GM23338 (cell line): ENCODE results near the gene CYSRT1. TPM values are rescaled to one million over a fixed set of nuclear protein-coding genes. Genes with fewer than 3 reads are reported as not detected.

Source experiments
- ATAC-seq: fragments of 200-7000 bp; cut with Tn5 transposase; 3 replicates; pipeline ENCODE4 v1.9.1; 2020
- DNase-seq: peaks from one replicate; pipeline ENCODE4 v3.0.0-alpha.2; 2015; ENCODE audit warnings: low spot score
- H2AFZ ChIP-seq: fragments of 200-600 bp; sonication (generic); 2 replicates; pipeline ENCODE4 v1.8.0; 2016; ENCODE audit warnings: antibody characterized with exemption, mild to moderate bottlenecking, moderate library complexity
- H3F3A ChIP-seq: fragments of 200-600 bp; sonication (generic); replicated peaks from 2 replicates; pipeline ENCODE4 v1.8.0; 2017; ENCODE audit warnings: antibody characterized with exemption, mixed run types, low read depth
- H3K27ac ChIP-seq: fragments of 200-600 bp; sonication (generic); 2 replicates; pipeline ENCODE4 v1.6.1; 2016; ENCODE audit warnings: low read depth
- H3K27me3 ChIP-seq: fragments of 200-600 bp; sonication (generic); 2 replicates; pipeline ENCODE4 v1.8.0; 2016; ENCODE audit warnings: mild to moderate bottlenecking, mixed run types, moderate library complexity; ENCODE audit not compliant: insufficient read depth
- H3K36me3 ChIP-seq: fragments of 200-600 bp; sonication (generic); 2 replicates; pipeline ENCODE4 v1.8.0; 2016; ENCODE audit warnings: mild to moderate bottlenecking; ENCODE audit not compliant: insufficient read depth
- H3K4me1 ChIP-seq: fragments of 200-600 bp; sonication (generic); 2 replicates; pipeline ENCODE4 v1.8.0; 2016; ENCODE audit warnings: mild to moderate bottlenecking, moderate library complexity; ENCODE audit not compliant: insufficient read depth
- H3K4me2 ChIP-seq: fragments of 200-600 bp; sonication (generic); 2 replicates; pipeline ENCODE4 v1.7.1; 2017; ENCODE audit warnings: mixed run types
- H3K4me3 ChIP-seq: fragments of 200-600 bp; sonication (generic); 2 replicates; pipeline ENCODE4 v1.6.1; 2016; ENCODE audit warnings: mixed run types
- H3K79me2 ChIP-seq: fragments of 200-600 bp; sonication (generic); replicated peaks from 2 replicates; pipeline ENCODE4 v1.8.0; 2017; ENCODE audit warnings: mild to moderate bottlenecking; ENCODE audit not compliant: insufficient read depth
- H3K9me2 ChIP-seq: fragments of 200-600 bp; sonication (generic); 2 replicates; pipeline ENCODE4 v1.8.0; 2017; ENCODE audit not compliant: insufficient read depth
- H4K20me1 ChIP-seq: fragments of 200-600 bp; sonication (generic); replicated peaks from 2 replicates; pipeline ENCODE4 v1.8.0; 2017; ENCODE audit warnings: mild to moderate bottlenecking; ENCODE audit not compliant: insufficient read depth
- H3K27ac Mint-ChIP-seq: 2 replicates; pipeline ENCODE4 v1.8.0; 2020; ENCODE audit warnings: inconsistent platforms, mild to moderate bottlenecking, moderate library complexity, mixed read lengths
- H3K27me3 Mint-ChIP-seq: 3 replicates; pipeline ENCODE4 v1.8.0; 2022; ENCODE audit warnings: low read depth, mild to moderate bottlenecking, moderate library complexity, mixed read lengths, inconsistent platforms; ENCODE audit not compliant: insufficient read depth, poor library complexity
- H3K36me3 Mint-ChIP-seq: 3 replicates; pipeline ENCODE4 v1.8.0; 2021; ENCODE audit warnings: low read depth, mild to moderate bottlenecking, inconsistent platforms, moderate library complexity, mixed read lengths
- H3K4me1 Mint-ChIP-seq: 3 replicates; pipeline ENCODE4 v1.8.0; 2020; ENCODE audit warnings: mild to moderate bottlenecking, inconsistent platforms, mixed read lengths
- H3K4me3 Mint-ChIP-seq: 3 replicates; pipeline ENCODE4 v1.8.0; 2021; ENCODE audit warnings: moderate library complexity, mild to moderate bottlenecking, inconsistent platforms, mixed read lengths
- H3K9me3 Mint-ChIP-seq: 3 replicates; pipeline ENCODE4 v1.8.0; 2020; ENCODE audit warnings: moderate library complexity, mild to moderate bottlenecking, inconsistent platforms, mixed read lengths
- CTCF ChIP-seq, 2 experiments: fragments of 200-600 bp in 1 of 2; sonication (generic) in 1 of 2; conservative IDR thresholded peaks; 2 replicates each; pipeline versions ENCODE4 v1.5.1 to v1.6.1; 2016 to 2017; ENCODE audit warnings: antibody characterized with exemption in 2 of 2, low read depth in 2 of 2, mild to moderate bottlenecking in 2 of 2, moderate library complexity in 1 of 2
- EZH2phosphoT487 ChIP-seq: fragments of 200-600 bp; sonication (generic); IDR thresholded peaks from one replicate; pipeline ENCODE4 v1.8.1; 2018; ENCODE audit warnings: antibody characterized with exemption; ENCODE audit not compliant: unreplicated experiment
- JUNB ChIP-seq: IDR thresholded peaks from one replicate; pipeline ENCODE4 v1.6.1; 2016; ENCODE audit warnings: antibody characterized with exemption; ENCODE audit not compliant: unreplicated experiment
- polyA plus RNA-seq: library from polyadenylated mRNA; unstranded; fragments of >200 nt; fragmentation: Nextera tagmentation; extraction: Ambion mirVana; gene quantifications from 2 replicates; pipeline ENCODE4 v1.2.1, GENCODE V29; 2016
- total RNA-seq: library from RNA; depleted of rRNA; stranded (reverse); fragments of >200 nt; shearing (Covaris generic); gene quantifications from 2 replicates; pipeline ENCODE4 v1.2.3, GENCODE V29; 2014

Gene CYSRT1
- total and polyA plus RNA-seq, 2 experiments from 2014 or later, result 2.0 to 3.2 TPM

DNA sequence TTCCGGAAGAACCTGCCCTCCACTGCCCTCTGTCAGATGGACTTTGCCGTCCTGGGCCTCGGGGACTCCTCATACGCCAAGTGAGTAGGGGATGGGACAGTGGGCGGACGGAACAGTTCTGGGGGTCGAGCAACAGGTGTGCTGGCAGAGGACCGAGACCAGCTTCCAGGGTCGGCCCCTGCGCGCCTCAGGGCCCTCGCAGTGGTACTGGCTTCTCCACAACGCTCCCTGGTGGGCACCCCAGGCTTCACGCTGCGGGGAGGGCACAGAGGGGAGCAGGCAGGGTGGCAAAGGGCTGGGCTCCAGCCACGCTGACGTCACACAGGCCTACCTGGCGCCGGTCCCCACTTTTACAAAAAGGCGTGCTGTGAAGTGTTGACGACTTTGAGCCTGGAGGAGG lies 12.5 kb upstream of the CYSRT1 start:
- Histone ChIP-seq H3K4me2 (no peak overlapping the region), H3K9me2 (no peaks in the 10 kb centered on the region), H3K4me1 (no peaks in the 10 kb centered on the region), H2AFZ (no peak overlapping the region), H3F3A (0 out of 2 replicates have a peak, but pooled peaks cover under 1% of the 10 kb centered on the region), H3K27me3 (no peaks in the 10 kb centered on the region), H3K36me3 (no peaks in the 10 kb centered on the region), H3K4me3 (no peak overlapping the region), H4K20me1 (no peaks in the 10 kb centered on the region; the same call in 1 of the 2 replicates), H3K79me2 (no peaks in the 10 kb centered on the region), H3K27ac (no peak overlapping the region)
- Mint-ChIP-seq H3K27ac (no peak overlapping the region), H3K27me3 (peaks cover 2% of the 10 kb centered on the region), H3K4me1 (peaks cover 6% of the 10 kb centered on the region), H3K9me3 (no peaks in the 10 kb centered on the region; the same call in 2 of the 3 replicates), H3K36me3 (peaks cover 22% of the 10 kb centered on the region), H3K4me3 (no peak overlapping the region)
- no peak for TF ChIP-seq EZH2phosphoT487
- TF ChIP-seq CTCF (conservative IDR thresholded peaks at IDR 0.05; ENCODE audit: low read depth in 2 of 2), result peak in 1 of 2 experiments; percentile 45; a peak in 2 of 4 replicates
- DNase-seq, result no peak
- no peak for ATAC-seq

DNA sequence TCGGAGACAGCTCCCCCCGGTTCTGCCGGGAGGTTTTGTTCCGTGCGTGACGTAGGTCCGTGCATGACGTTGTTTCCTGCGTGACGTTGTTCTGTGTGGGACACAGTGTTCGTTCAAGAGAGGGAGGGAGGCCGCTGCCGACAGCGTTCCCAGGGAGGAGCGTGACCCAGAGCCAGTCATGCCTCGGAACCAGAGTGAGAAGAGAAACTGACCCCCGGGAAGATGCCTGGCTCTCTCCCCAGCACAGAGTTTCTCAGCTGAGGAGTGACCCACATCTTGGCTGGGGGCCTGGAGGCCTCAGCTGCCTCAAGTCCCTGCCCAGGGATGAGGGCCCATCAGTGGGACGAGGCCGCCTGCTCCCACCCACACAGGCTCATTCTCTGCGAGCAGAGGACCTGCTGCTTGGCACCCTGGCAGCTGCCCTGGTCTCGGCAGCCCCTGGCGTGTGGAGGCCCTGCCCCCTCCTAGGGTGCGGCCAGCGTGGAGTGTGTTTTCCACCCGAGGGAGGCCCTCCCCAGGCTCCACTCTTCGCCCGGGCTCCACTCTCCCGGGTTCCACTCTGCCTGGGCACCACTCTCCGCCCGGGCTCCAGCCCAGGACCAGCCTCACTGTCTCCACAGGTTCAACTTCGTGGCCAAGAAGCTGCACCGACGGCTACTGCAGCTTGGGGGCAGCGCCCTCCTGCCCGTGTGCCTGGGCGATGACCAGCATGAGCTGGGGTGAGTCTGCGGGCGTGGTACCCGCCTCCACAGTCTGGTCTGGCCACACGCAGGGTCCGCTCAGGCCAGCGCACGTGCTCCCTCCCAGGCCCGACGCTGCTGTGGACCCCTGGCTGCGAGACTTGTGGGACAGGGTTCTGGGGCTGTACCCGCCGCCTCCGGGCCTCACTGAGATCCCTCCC lies 11.6 kb upstream of the CYSRT1 start:
- Mint-ChIP-seq H3K4me3 (no peak overlapping the region; the same call in 2 of the 3 replicates), H3K36me3 (peaks cover 16% of the 10 kb centered on the region), H3K27me3 (peaks cover 2% of the 10 kb centered on the region), H3K27ac (no peak overlapping the region), H3K9me3 (no peaks in the 10 kb centered on the region; the same call in 2 of the 3 replicates), H3K4me1 (peaks cover 5% of the 10 kb centered on the region; the same call in 2 of the 3 replicates)
- no peak overlapping the region for H3K4me3 ChIP-seq
- peak; percentile 5; the same call in 1 of the 3 replicates for ATAC-seq
- H3K27me3 ChIP-seq, result no peaks in the 10 kb centered on the region
- TF ChIP-seq CTCF (conservative IDR thresholded peaks at IDR 0.05; ENCODE audit: low read depth in 2 of 2) (peak in 1 of 2 experiments; percentile 59; a peak in 3 of 4 replicates), JUNB (no peak)
- no peak overlapping the region for H3K4me2 ChIP-seq
- DNase-seq, result no peak
- no peaks in the 10 kb centered on the region for H3K9me2 ChIP-seq
- no peak overlapping the region for H3K27ac ChIP-seq
- H2AFZ ChIP-seq, result no peak overlapping the region
- no peaks in the 10 kb centered on the region for H3K36me3 ChIP-seq
- H3F3A ChIP-seq, result 0 out of 2 replicates have a peak, but pooled peaks cover 3% of the 10 kb centered on the region
- no peaks in the 10 kb centered on the region; the same call in 1 of the 2 replicates for H4K20me1 ChIP-seq
- no peaks in the 10 kb centered on the region for H3K79me2 ChIP-seq
- no peaks in the 10 kb centered on the region for H3K4me1 ChIP-seq
